Upper lobe of left lung (tissue), 6 donors: Measurements from ENCODE around the gene SCAF4. TPM values are rescaled to one million over a fixed set of nuclear protein-coding genes. Genes with fewer than 3 reads are reported as not detected.

Experiments
- ATAC-seq, 2 donors: fragments of 200-7000 bp; cut with Tn5 transposase; one replicate each; pipeline ENCODE4 v1.9.1; 2022; ENCODE audit warnings: mild to moderate bottlenecking in 2 of 2, moderate library complexity in 2 of 2; ENCODE audit not compliant: low FRiP score in 2 of 2
- DNase-seq, 2 donors: peaks; one replicate each; pipeline ENCODE4 v3.0.0-alpha.2; 2019 to 2020
- H3K27ac ChIP-seq, 4 donors: fragments of 200-600 bp; sonication (generic); one replicate each; pipeline ENCODE4 v1.5.1; 2016 to 2019
- H3K27me3 ChIP-seq, 4 donors: fragments of 200-600 bp; sonication (generic); one replicate each; pipeline ENCODE4 v1.5.1; 2017 to 2019
- H3K36me3 ChIP-seq, 4 donors: fragments of 200-600 bp; sonication (generic); one replicate each; pipeline ENCODE4 v1.5.1; 2016 to 2019
- H3K4me1 ChIP-seq, 4 donors: fragments of 200-600 bp; sonication (generic); one replicate each; pipeline ENCODE4 v1.5.1; 2018 to 2019
- H3K4me3 ChIP-seq, 4 donors: fragments of 200-600 bp; sonication (generic); one replicate each; pipeline ENCODE4 v1.5.1; 2017 to 2019; ENCODE audit warnings: mild to moderate bottlenecking in 2 of 4, moderate library complexity in 1 of 4
- H3K9me3 ChIP-seq, 4 donors: fragments of 200-600 bp; sonication (generic); one replicate each; pipeline ENCODE4 v1.5.1; 2018 to 2019
- CTCF ChIP-seq, 6 experiments: fragments of 450-650 bp in 4 of 6; fragments of 200-600 bp in 2 of 6; sonication (generic) in 2 of 6; IDR thresholded peaks; one replicate each; pipeline ENCODE4 v1.5.1; 2016 to 2019; ENCODE audit warnings: antibody characterized with exemption in 6 of 6
- EP300 ChIP-seq, 4 donors: sonication (generic); formaldehyde crosslinking; IDR thresholded peaks; one replicate each; pipeline ENCODE4 v1.5.1; 2017; ENCODE audit warnings: antibody characterized with exemption in 4 of 4, control low read depth in 2 of 4
- POLR2A ChIP-seq, 4 donors: fragments of 450-650 bp; IDR thresholded peaks; one replicate each; pipeline ENCODE4 v1.5.1; 2016 to 2017; ENCODE audit warnings: antibody characterized with exemption in 4 of 4, mild to moderate bottlenecking in 2 of 4
- POLR2AphosphoS5 ChIP-seq, 2 donors: sonication (generic); formaldehyde crosslinking; IDR thresholded peaks; one replicate each; pipeline ENCODE4 v1.5.1; 2017; ENCODE audit warnings: antibody characterized with exemption in 2 of 2
- WGBS, 2 donors: methylation state at CpG; one replicate each; pipeline ENCODE4 v1.1.5; 2017 to 2018; 5-methylcytosine and 5-hydroxymethylcytosine counted together
- total RNA-seq, 6 donors: library from RNA; depleted of rRNA in 4 of 6; stranded (reverse); fragments of >200 nt in 4 of 6; gene quantifications; one replicate each; pipeline versions ENCODE4 v1.1.0 to v1.2.1, GENCODE V29; 2016 to 2021
- donor health status: DM: no; HTN: no; CAD: no; lungs with moderate emphysema.
- donor health status: DM: no; HTN: yes; CAD: no; lungs with severe emphysema.

SCAF4 gene
- total RNA-seq, 6 donors from 2014 or later: 21.3 to 36.7 (median 29.4) TPM

DNA sequence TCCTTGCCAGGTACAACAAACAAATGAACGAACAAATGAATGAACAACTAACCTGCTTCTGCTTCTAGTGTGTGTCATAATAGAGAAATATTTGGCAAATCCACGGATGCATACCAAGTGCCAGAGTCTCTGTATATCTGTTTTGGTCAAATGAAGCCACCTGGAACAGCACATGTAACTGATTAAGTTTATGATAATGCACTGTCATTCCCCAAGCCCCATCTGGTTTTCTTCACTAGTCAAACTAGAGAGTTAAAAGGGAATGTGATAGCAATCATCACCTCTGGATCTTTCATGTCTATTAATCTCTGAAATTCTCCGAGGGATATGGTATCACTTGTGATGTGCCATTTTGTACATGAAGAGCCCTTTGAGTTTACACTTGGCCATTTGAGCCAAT is 21.0 kb upstream of the SCAF4 start:
- Histone ChIP-seq H3K4me1 (no peaks in the 10 kb centered on the region), H3K9me3 (no peaks in the 10 kb centered on the region), H3K27me3 (no peaks in the 10 kb centered on the region), H3K4me3 (no peak overlapping the region), H3K36me3 (no peaks in the 10 kb centered on the region), H3K27ac (no peak overlapping the region)
- TF ChIP-seq EP300 (IDR thresholded peaks at IDR 0.05): no peak
- no peak for TF ChIP-seq POLR2AphosphoS5 (IDR thresholded peaks at IDR 0.05)
- TF ChIP-seq POLR2A (IDR thresholded peaks at IDR 0.05): no peak
- TF ChIP-seq CTCF (IDR thresholded peaks at IDR 0.05): no peak
- no peak for DNase-seq
- ATAC-seq: no peak
- WGBS, 2 donors: 72 to 84% methylated on average over 3 of the region's 3 CpGs

GRCh38 chr21:31752352-31752751 is 20.4 kb upstream of the SCAF4 start:
- DNase-seq: no peak
- Histone ChIP-seq H3K27ac (no peak overlapping the region), H3K9me3 (no peaks in the 10 kb centered on the region), H3K27me3 (no peaks in the 10 kb centered on the region), H3K36me3 (no peaks in the 10 kb centered on the region), H3K4me1 (no peaks in the 10 kb centered on the region), H3K4me3 (no peak overlapping the region)
- no peak for ATAC-seq
- WGBS, 2 donors: 81 to 92% methylated on average over 4 of the region's 4 CpGs
- no peak for TF ChIP-seq CTCF (IDR thresholded peaks at IDR 0.05)
- TF ChIP-seq POLR2A (IDR thresholded peaks at IDR 0.05): no peak
- TF ChIP-seq EP300 (IDR thresholded peaks at IDR 0.05): no peak
- no peak for TF ChIP-seq POLR2AphosphoS5 (IDR thresholded peaks at IDR 0.05)

DNA sequence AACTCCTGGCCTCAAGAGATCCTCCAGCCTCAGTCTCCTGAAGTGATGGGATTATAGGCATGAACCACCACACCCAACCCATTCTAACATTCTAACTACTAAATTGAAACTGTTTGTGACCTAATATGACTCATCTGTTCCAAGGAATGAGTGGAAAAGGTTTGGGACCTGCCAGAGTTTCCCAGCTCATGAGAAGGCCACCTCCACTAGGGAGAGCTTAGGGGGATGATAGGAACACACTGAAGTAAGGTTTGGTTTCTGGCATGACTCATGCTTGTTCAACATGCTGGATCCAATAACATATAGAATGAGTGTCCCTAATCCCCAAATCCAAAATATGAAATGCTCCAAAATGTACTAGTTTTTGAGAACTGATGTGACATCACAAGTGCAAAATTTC is 18.9 kb upstream of the SCAF4 start:
- ATAC-seq: no peak
- Histone ChIP-seq H3K36me3 (no peaks in the 10 kb centered on the region), H3K9me3 (no peaks in the 10 kb centered on the region)

DNA sequence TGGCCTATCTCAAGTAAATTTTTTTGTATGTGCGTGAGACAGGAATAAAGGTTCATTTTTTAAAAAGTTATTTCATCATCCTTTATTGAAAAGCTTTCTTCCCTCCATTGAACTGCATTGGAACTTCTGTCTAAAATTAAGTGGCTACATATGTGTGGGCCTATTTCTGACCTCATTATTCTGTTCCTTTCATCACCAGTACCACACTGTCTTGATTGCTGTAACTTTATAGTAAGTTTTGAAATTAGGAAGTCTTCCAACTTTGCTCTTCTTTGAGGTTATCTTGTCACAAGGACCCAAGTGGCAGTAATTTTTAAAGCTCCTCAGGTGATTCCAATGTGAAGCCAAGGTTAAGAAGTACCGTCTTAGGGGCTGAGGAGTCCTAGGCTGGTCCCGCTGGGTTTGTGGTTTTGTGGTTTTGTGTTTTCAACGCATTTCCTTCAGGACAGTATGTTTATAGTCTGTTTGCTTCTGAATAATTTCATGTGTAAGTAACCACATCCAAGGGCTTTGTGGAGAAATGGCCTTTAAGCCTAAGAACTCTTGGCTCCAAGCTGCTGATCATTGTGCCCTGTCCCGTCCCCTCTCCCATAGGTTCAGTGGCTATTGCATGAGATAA is 12.4 kb upstream of the SCAF4 start:
- Histone ChIP-seq H3K36me3 (no peaks in the 10 kb centered on the region), H3K9me3 (no peaks in the 10 kb centered on the region), H3K4me3 (no peak overlapping the region), H3K27me3 (no peaks in the 10 kb centered on the region), H3K27ac (no peak overlapping the region), H3K4me1 (no peaks in the 10 kb centered on the region)
- no peak for ATAC-seq
- no peak for DNase-seq
- TF ChIP-seq EP300 (IDR thresholded peaks at IDR 0.05) (no peak), POLR2AphosphoS5 (IDR thresholded peaks at IDR 0.05) (no peak), POLR2A (IDR thresholded peaks at IDR 0.05) (no peak), CTCF (IDR thresholded peaks at IDR 0.05) (no peak)
- 69 to 85% methylated on average over 5 of the region's 5 CpGs for WGBS, 2 donors

More for the DNA sequence above, 18.9 kb upstream of the SCAF4 start:
- no peaks in the 10 kb centered on the region for H3K4me1 ChIP-seq
- H3K27ac ChIP-seq: no peak overlapping the region
- no peak for DNase-seq
- H3K4me3 ChIP-seq: no peak overlapping the region
- no peaks in the 10 kb centered on the region for H3K27me3 ChIP-seq
- TF ChIP-seq CTCF (IDR thresholded peaks at IDR 0.05) (no peak), POLR2A (IDR thresholded peaks at IDR 0.05) (no peak), EP300 (IDR thresholded peaks at IDR 0.05) (no peak), POLR2AphosphoS5 (IDR thresholded peaks at IDR 0.05) (no peak)

DNA sequence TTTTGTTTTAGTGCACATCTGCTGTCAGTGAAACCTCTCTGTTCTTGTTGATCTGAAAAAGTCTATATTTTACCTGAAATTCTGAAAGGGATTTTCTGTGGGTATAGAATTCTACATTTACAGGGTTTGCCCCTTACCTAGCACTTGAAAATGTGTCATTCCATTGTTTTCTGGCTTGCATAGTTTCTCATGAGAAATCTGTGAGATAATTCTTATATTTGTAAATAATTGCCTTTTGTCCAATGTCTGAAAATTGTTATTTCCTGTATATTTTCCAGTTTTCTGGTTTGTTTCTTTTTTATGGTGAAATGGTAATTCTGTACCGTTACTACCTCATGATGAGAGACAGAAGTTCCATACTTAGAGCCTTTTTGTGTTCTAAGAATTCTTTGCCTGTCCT is 11.8 kb upstream of the SCAF4 start:
- H3K36me3 ChIP-seq: no peaks in the 10 kb centered on the region
- no peak for DNase-seq
- no peak for ATAC-seq

More for the DNA sequence above, 11.8 kb upstream of the SCAF4 start:
- TF ChIP-seq CTCF (IDR thresholded peaks at IDR 0.05) (no peak), EP300 (IDR thresholded peaks at IDR 0.05) (no peak), POLR2A (IDR thresholded peaks at IDR 0.05) (no peak), POLR2AphosphoS5 (IDR thresholded peaks at IDR 0.05) (no peak)
- Histone ChIP-seq H3K4me1 (no peaks in the 10 kb centered on the region), H3K27ac (no peak overlapping the region), H3K4me3 (no peak overlapping the region), H3K9me3 (no peaks in the 10 kb centered on the region), H3K27me3 (no peaks in the 10 kb centered on the region)
- WGBS, 2 donors: 86 to 97% methylated on average over 1 of the region's 1 CpG
